HepG2 (cell line): ENCODE measurements around the gene UBE2M. TPM values are rescaled to one million over a fixed set of nuclear protein-coding genes. Genes with fewer than 3 reads are reported as not detected.

Source experiments
- CHD2 ChIP-seq: IDR thresholded peaks from 2 replicates; pipeline ENCODE4 v1.6.1; 2011; ENCODE audit warnings: low read depth, low read length, improper control_type of control experiment
- MED8 ChIP-seq: sonication (generic); formaldehyde crosslinking; IDR thresholded peaks from 2 replicates; pipeline ENCODE4 v1.8.1; 2023; ENCODE audit warnings: mild to moderate bottlenecking, missing genetic modification reagents; ENCODE audit not compliant: insufficient replicate concordance
- NFE2 ChIP-seq: sonication (generic); formaldehyde crosslinking; IDR thresholded peaks from 2 replicates; pipeline ENCODE4 v1.4.0; 2020; ENCODE audit warnings: missing genetic modification reagents
- XBP1 ChIP-seq: sonication (generic); formaldehyde crosslinking; IDR thresholded peaks from 2 replicates; pipeline ENCODE4 v1.5.0; 2020; ENCODE audit warnings: missing genetic modification reagents
- ZNF121 ChIP-seq: sonication (generic); formaldehyde crosslinking; IDR thresholded peaks from 2 replicates; pipeline ENCODE4 v1.5.0; 2020; ENCODE audit warnings: mild to moderate bottlenecking, missing genetic modification reagents
- ZNF598 ChIP-seq: sonication (generic); formaldehyde crosslinking; IDR thresholded peaks from 2 replicates; pipeline ENCODE4 v1.5.1; 2020; ENCODE audit warnings: mild to moderate bottlenecking, missing genetic modification reagents, borderline replicate concordance
- ZNF607 ChIP-seq: sonication (generic); formaldehyde crosslinking; IDR thresholded peaks from 2 replicates; pipeline ENCODE4 v1.5.1; 2020; ENCODE audit warnings: missing genetic modification reagents, mild to moderate bottlenecking, borderline replicate concordance
- ZNF883 ChIP-seq: sonication (generic); formaldehyde crosslinking; IDR thresholded peaks from 2 replicates; pipeline ENCODE4 v1.5.1; 2020; ENCODE audit warnings: mild to moderate bottlenecking, missing genetic modification reagents; ENCODE audit errors: not compliant biosample characterization
- ZSCAN21 ChIP-seq: sonication (generic); formaldehyde crosslinking; IDR thresholded peaks from 2 replicates; pipeline ENCODE4 v1.8.0; 2022; ENCODE audit warnings: mild to moderate bottlenecking, missing genetic modification reagents, moderate library complexity, borderline replicate concordance
- polyA plus RNA-seq, 8 experiments: library from polyadenylated mRNA; depleted of rRNA in 3 of 8; stranded (reverse) in 7 of 8; unstranded in 1 of 8; fragments of >200 nt; fragmentation: Illumina TruSeq in 4 of 8; extraction: Trizol in 4 of 8; gene quantifications; 2 replicates each; pipeline versions ENCODE4 v1.2.1 to v1.2.3, GENCODE V29; 2011 to 2016; ENCODE audit warnings: low read depth in 4 of 8, missing spikeins in 1 of 8, mixed read lengths in 1 of 8; ENCODE audit not compliant: insufficient read depth in 1 of 8
- total RNA-seq, 5 experiments: library from RNA; depleted of rRNA; stranded (reverse); fragments of >200 nt; fragmentation: Illumina TruSeq; extraction: Trizol; gene quantifications; 2 replicates each; pipeline ENCODE4 v1.2.3, GENCODE V29; 2016; ENCODE audit warnings: low read depth in 1 of 5
- TF ChIP-seq, protein P1 (sequence below): sonication (generic); formaldehyde crosslinking; conservative IDR thresholded peaks from 2 replicates; pipeline ENCODE4 v1.4.0; 2020; ENCODE audit warnings: missing genetic modification reagents
- TF ChIP-seq, protein P2 (sequence below): sonication (generic); formaldehyde crosslinking; IDR thresholded peaks from 2 replicates; pipeline ENCODE4 v1.5.0; 2020; ENCODE audit warnings: mild to moderate bottlenecking, missing genetic modification reagents, borderline replicate concordance
- TF ChIP-seq, protein P3 (sequence below): sonication (generic); formaldehyde crosslinking; IDR thresholded peaks from 2 replicates; pipeline ENCODE4 v1.8.1; 2023; ENCODE audit warnings: missing genetic modification reagents, mild to moderate bottlenecking, borderline replicate concordance
- TF ChIP-seq, protein P4 (sequence below): sonication (generic); formaldehyde crosslinking; IDR thresholded peaks from 2 replicates; pipeline ENCODE4 v1.5.0; 2020; ENCODE audit warnings: missing genetic modification reagents
- TF ChIP-seq, protein P5 (sequence below): sonication (generic); formaldehyde crosslinking; IDR thresholded peaks from 2 replicates; pipeline ENCODE4 v1.5.0; 2020; ENCODE audit warnings: mild to moderate bottlenecking, missing genetic modification reagents
- TF ChIP-seq, protein P6 (sequence below): sonication (generic); formaldehyde crosslinking; IDR thresholded peaks from 2 replicates; pipeline ENCODE4 v1.4.0; 2020; ENCODE audit warnings: missing genetic modification reagents

Gene UBE2M
- total and polyA plus RNA-seq, 2 of the 13 experiments (the other 11 are each of a cell fraction or from before 2014, with no cell fraction given) = 36.2 to 50.3 TPM

DNA sequence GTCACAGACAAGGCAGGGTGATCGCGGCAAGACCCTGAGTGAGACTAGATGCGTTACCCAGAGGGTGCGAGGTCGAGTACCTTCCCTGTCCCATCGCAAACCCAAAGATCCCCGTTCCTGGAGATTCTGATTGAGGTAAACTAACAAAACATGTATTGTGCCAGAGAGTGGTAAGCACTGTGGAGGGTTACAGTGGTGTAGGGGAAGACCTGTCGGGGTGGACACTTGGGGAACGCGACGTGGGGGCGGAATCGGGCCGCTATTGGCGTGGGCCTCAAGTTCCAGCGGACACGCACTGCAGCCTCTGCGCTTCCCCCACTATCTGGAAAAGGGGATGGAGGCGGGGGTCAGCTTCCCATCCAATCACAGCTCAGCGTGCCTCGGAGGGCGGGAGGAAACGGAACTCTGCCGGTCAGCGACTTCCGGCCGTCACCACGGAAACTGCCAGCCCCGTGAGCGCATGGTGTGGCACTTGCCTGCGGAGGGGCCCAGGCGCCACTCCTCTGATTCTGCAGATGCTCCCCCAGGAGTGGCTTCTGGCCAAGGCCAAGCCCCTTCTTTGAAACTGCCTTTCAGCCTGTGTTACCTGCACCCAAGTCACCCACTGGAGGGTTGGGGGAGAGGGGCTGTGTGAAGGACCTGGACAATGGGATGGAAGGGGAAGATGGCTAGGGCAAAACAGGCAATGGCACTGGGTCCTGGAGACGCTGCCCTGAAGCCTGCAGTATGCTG lies 1.0 kb upstream of the UBE2M start (continued):
- TF ChIP-seq, protein P1, sequence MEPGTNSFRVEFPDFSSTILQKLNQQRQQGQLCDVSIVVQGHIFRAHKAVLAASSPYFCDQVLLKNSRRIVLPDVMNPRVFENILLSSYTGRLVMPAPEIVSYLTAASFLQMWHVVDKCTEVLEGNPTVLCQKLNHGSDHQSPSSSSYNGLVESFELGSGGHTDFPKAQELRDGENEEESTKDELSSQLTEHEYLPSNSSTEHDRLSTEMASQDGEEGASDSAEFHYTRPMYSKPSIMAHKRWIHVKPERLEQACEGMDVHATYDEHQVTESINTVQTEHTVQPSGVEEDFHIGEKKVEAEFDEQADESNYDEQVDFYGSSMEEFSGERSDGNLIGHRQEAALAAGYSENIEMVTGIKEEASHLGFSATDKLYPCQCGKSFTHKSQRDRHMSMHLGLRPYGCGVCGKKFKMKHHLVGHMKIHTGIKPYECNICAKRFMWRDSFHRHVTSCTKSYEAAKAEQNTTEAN (CRISPR knock-in tag) = no peak
- TF ChIP-seq ZNF121 (no peak), XBP1 (CRISPR knock-in tag) (no peak), MED8 (CRISPR knock-in tag) (no peak), ZNF883 (CRISPR knock-in tag) (no peak), NFE2 (no peak), ZNF598 (CRISPR knock-in tag) (no peak; the same call in 1 of the 2 replicates), ZNF607 (CRISPR knock-in tag) (peak; percentile 73; the same call in 1 of the 2 replicates), ZSCAN21 (CRISPR knock-in tag) (peak; percentile 54; the same call in 1 of the 2 replicates), CHD2 (0 out of 2 replicates have a peak, but pooled peaks have one; percentile 44)
- TF ChIP-seq, protein P2, sequence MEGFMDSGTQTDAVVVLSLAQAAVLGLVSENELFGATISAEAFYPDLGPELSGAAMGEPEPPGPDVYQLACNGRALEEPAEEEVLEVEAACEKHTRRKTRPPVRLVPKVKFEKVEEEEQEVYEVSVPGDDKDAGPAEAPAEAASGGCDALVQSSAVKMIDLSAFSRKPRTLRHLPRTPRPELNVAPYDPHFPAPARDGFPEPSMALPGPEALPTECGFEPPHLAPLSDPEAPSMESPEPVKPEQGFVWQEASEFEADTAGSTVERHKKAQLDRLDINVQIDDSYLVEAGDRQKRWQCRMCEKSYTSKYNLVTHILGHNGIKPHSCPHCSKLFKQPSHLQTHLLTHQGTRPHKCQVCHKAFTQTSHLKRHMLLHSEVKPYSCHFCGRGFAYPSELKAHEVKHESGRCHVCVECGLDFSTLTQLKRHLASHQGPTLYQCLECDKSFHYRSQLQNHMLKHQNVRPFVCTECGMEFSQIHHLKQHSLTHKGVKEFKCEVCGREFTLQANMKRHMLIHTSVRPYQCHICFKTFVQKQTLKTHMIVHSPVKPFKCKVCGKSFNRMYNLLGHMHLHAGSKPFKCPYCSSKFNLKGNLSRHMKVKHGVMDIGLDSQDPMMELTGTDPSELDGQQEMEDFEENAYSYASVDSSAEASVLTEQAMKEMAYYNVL (CRISPR knock-in tag) = no peak; the same call in 1 of the 2 replicates
- TF ChIP-seq, protein P3, sequence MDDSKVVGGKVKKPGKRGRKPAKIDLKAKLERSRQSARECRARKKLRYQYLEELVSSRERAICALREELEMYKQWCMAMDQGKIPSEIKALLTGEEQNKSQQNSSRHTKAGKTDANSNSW (CRISPR knock-in tag) = no peak
- TF ChIP-seq, protein P4, sequence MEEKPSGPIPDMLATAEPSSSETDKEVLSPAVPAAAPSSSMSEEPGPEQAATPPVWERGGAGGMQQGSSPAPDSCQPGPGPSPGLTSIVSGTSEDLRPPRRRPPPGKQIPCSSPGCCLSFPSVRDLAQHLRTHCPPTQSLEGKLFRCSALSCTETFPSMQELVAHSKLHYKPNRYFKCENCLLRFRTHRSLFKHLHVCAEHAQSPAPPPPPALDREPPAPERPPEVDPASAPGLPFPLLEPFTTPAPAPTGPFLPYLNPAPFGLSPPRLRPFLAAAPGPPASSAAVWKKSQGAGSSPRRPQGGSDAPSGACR (CRISPR knock-in tag) = no peak; the same call in 1 of the 2 replicates
- TF ChIP-seq, protein P5, sequence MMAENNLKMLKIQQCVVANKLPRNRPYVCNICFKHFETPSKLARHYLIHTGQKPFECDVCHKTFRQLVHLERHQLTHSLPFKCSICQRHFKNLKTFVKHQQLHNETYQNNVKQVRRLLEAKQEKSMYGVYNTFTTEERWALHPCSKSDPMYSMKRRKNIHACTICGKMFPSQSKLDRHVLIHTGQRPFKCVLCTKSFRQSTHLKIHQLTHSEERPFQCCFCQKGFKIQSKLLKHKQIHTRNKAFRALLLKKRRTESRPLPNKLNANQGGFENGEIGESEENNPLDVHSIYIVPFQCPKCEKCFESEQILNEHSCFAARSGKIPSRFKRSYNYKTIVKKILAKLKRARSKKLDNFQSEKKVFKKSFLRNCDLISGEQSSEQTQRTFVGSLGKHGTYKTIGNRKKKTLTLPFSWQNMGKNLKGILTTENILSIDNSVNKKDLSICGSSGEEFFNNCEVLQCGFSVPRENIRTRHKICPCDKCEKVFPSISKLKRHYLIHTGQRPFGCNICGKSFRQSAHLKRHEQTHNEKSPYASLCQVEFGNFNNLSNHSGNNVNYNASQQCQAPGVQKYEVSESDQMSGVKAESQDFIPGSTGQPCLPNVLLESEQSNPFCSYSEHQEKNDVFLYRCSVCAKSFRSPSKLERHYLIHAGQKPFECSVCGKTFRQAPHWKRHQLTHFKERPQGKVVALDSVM = no peak; the same call in 1 of the 2 replicates
- TF ChIP-seq, protein P6, sequence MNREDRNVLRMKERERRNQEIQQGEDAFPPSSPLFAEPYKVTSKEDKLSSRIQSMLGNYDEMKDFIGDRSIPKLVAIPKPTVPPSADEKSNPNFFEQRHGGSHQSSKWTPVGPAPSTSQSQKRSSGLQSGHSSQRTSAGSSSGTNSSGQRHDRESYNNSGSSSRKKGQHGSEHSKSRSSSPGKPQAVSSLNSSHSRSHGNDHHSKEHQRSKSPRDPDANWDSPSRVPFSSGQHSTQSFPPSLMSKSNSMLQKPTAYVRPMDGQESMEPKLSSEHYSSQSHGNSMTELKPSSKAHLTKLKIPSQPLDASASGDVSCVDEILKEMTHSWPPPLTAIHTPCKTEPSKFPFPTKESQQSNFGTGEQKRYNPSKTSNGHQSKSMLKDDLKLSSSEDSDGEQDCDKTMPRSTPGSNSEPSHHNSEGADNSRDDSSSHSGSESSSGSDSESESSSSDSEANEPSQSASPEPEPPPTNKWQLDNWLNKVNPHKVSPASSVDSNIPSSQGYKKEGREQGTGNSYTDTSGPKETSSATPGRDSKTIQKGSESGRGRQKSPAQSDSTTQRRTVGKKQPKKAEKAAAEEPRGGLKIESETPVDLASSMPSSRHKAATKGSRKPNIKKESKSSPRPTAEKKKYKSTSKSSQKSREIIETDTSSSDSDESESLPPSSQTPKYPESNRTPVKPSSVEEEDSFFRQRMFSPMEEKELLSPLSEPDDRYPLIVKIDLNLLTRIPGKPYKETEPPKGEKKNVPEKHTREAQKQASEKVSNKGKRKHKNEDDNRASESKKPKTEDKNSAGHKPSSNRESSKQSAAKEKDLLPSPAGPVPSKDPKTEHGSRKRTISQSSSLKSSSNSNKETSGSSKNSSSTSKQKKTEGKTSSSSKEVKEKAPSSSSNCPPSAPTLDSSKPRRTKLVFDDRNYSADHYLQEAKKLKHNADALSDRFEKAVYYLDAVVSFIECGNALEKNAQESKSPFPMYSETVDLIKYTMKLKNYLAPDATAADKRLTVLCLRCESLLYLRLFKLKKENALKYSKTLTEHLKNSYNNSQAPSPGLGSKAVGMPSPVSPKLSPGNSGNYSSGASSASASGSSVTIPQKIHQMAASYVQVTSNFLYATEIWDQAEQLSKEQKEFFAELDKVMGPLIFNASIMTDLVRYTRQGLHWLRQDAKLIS (CRISPR knock-in tag) = no peak
